ENCODE data around the gene WFDC1. TPM values are rescaled to one million over a fixed set of nuclear protein-coding genes. Genes with fewer than 3 reads are reported as not detected.

Gene WFDC1
- total RNA-seq, 2 experiments from 2014 or later: not detected

GRCh38 chr16:84277244-84277823 is 17.3 kb upstream of the WFDC1 start:
- POLR2A ChIA-PET: no interaction called here
- H3K36me3 Mint-ChIP-seq: no peaks in the 10 kb centered on the region
- H3K4me1 Mint-ChIP-seq (ENCODE audit: low read depth): no peaks in the 10 kb centered on the region
- intact Hi-C loops (cut with micrococcal nuclease): loop anchor here (1.0 to 10.0 kb wide), 3 partner anchors 229 to 450 kb away; no protein-coding TSS in a partner anchor
- H3K27ac Mint-ChIP-seq: no peak overlapping the region
- H3K9me3 Mint-ChIP-seq: no peaks in the 10 kb centered on the region
- peak; percentile 77 for DNase-seq
- H3K27me3 Mint-ChIP-seq: peaks cover 8% of the 10 kb centered on the region
- H3K4me3 Mint-ChIP-seq: no peak overlapping the region
- CTCF ChIA-PET: interaction anchor here (0.5 to 4.0 kb wide), 27 partner anchors 10 to 975 kb away, joined by 3 to 55 read pairs (median 4); partner anchors contain the start of gene MEAK7

GRCh38 chr16:84278333-84278732 is 16.3 kb upstream of the WFDC1 start:
- no peaks in the 10 kb centered on the region for H3K36me3 Mint-ChIP-seq
- DNase-seq: no peak
- no peaks in the 10 kb centered on the region for H3K9me3 Mint-ChIP-seq
- CTCF ChIA-PET: interaction anchor here (0.6 to 4.0 kb wide), 5 partner anchors 11 to 350 kb away, joined by 3 to 55 read pairs (median 28); partner anchors contain the start of gene MEAK7
- H3K4me1 Mint-ChIP-seq (ENCODE audit: low read depth): no peaks in the 10 kb centered on the region
- POLR2A ChIA-PET: no interaction called here
- H3K27me3 Mint-ChIP-seq: peaks cover 8% of the 10 kb centered on the region
- intact Hi-C loops (cut with micrococcal nuclease): loop anchor here (5.0 to 10.0 kb wide), 2 partner anchors 346 to 449 kb away; no protein-coding TSS in a partner anchor
- H3K4me3 Mint-ChIP-seq: no peak overlapping the region
- H3K27ac Mint-ChIP-seq: no peak overlapping the region

- DNase-seq: no peak
- H3K4me1 Mint-ChIP-seq (ENCODE audit: low read depth): no peaks in the 10 kb centered on the region
- H3K4me3 Mint-ChIP-seq: no peak overlapping the region
- H3K27ac Mint-ChIP-seq: no peak overlapping the region
- CTCF ChIA-PET: interaction anchor here (2.1 to 3.7 kb wide), 2 partner anchors 205 to 227 kb away, joined by 5 to 55 read pairs; partner anchors contain the start of gene MEAK7
- peaks cover 8% of the 10 kb centered on the region for H3K27me3 Mint-ChIP-seq
- no peaks in the 10 kb centered on the region for H3K36me3 Mint-ChIP-seq
- intact Hi-C loops (cut with micrococcal nuclease): loop anchor here (5.0 to 10.0 kb wide), 2 partner anchors 346 to 448 kb away; no protein-coding TSS in a partner anchor
- H3K9me3 Mint-ChIP-seq: no peaks in the 10 kb centered on the region
- POLR2A ChIA-PET: no interaction called here
Observed at GRCh38 chr16:84278968-84279367, 15.7 kb upstream of the WFDC1 start.

- ChIA-PET POLR2A (no interaction called here), CTCF (interaction anchor here (0.6 to 2.1 kb wide), 2 partner anchors 204 to 269 kb away, joined by 3 to 5 read pairs; no protein-coding TSS in a partner anchor)
- no peak overlapping the region for H3K4me3 Mint-ChIP-seq
Observed at GRCh38 chr16:84279881-84280280, 14.8 kb upstream of the WFDC1 start.

GRCh38 chr16:84281074-84281473 is 13.6 kb upstream of the WFDC1 start:
- Mint-ChIP-seq H3K9me3 (no peaks in the 10 kb centered on the region), H3K4me1 (ENCODE audit: low read depth) (no peaks in the 10 kb centered on the region)
- CTCF ChIA-PET: interaction anchor here (1.3 to 2.1 kb wide), 2 partner anchors 203 to 225 kb away, joined by 4 to 5 read pairs; no protein-coding TSS in a partner anchor

More at GRCh38 chr16:84279881-84280280, 14.8 kb upstream of the WFDC1 start:
- H3K4me1 Mint-ChIP-seq (ENCODE audit: low read depth): no peaks in the 10 kb centered on the region
- no peaks in the 10 kb centered on the region for H3K9me3 Mint-ChIP-seq
- no peak overlapping the region for H3K27ac Mint-ChIP-seq
- no peak for DNase-seq
- intact Hi-C loops (cut with micrococcal nuclease): loop anchor here (5.0 to 10.0 kb wide), 2 partner anchors 345 to 447 kb away; no protein-coding TSS in a partner anchor
- no peaks in the 10 kb centered on the region for H3K36me3 Mint-ChIP-seq
- peaks cover 8% of the 10 kb centered on the region for H3K27me3 Mint-ChIP-seq

GRCh38 chr16:84282533-84282932 is 12.1 kb upstream of the WFDC1 start:
- Mint-ChIP-seq H3K4me3 (no peak overlapping the region), H3K27me3 (peaks cover 8% of the 10 kb centered on the region), H3K36me3 (no peaks in the 10 kb centered on the region), H3K4me1 (ENCODE audit: low read depth) (no peaks in the 10 kb centered on the region), H3K27ac (no peak overlapping the region), H3K9me3 (no peaks in the 10 kb centered on the region)
- ChIA-PET POLR2A (no interaction called here), CTCF (interaction anchor here (1.3 kb wide), 1 partner anchor 224 kb away, joined by 4 read pairs; no protein-coding TSS in a partner anchor)
- DNase-seq: no peak
- intact Hi-C loops (cut with micrococcal nuclease): no loop called here

More at GRCh38 chr16:84281074-84281473, 13.6 kb upstream of the WFDC1 start:
- POLR2A ChIA-PET: no interaction called here
- Mint-ChIP-seq H3K36me3 (no peaks in the 10 kb centered on the region), H3K4me3 (no peak overlapping the region), H3K27ac (no peak overlapping the region), H3K27me3 (peaks cover 6% of the 10 kb centered on the region)
- intact Hi-C loops (cut with micrococcal nuclease): no loop called here
- no peak for DNase-seq

- intact Hi-C loops (cut with micrococcal nuclease): no loop called here
- Mint-ChIP-seq H3K4me3 (no peak overlapping the region), H3K27ac (no peak overlapping the region), H3K27me3 (peaks cover 11% of the 10 kb centered on the region), H3K36me3 (no peaks in the 10 kb centered on the region), H3K9me3 (no peaks in the 10 kb centered on the region), H3K4me1 (ENCODE audit: low read depth) (no peaks in the 10 kb centered on the region)
- DNase-seq: no peak
- ChIA-PET CTCF (interaction anchor here (1.1 kb wide), 1 partner anchor 10 kb away, joined by 3 read pairs; no protein-coding TSS in a partner anchor), POLR2A (no interaction called here)
Observed at GRCh38 chr16:84283314-84284153, 11.1 kb upstream of the WFDC1 start.

- POLR2A ChIA-PET: no interaction called here
- H3K9me3 Mint-ChIP-seq: no peaks in the 10 kb centered on the region
Observed at GRCh38 chr16:84284154-84284722, 10.4 kb upstream of the WFDC1 start.

GRCh38 chr16:84286578-84287240 is 8.0 kb upstream of the WFDC1 start:
- Mint-ChIP-seq H3K27me3 (peaks cover 22% of the 10 kb centered on the region), H3K36me3 (no peaks in the 10 kb centered on the region), H3K4me1 (ENCODE audit: low read depth) (no peaks in the 10 kb centered on the region), H3K27ac (no peak overlapping the region), H3K9me3 (no peaks in the 10 kb centered on the region), H3K4me3 (no peak overlapping the region)
- POLR2A ChIA-PET: no interaction called here
- intact Hi-C loops (cut with micrococcal nuclease): no loop called here
- CTCF ChIA-PET: no interaction called here
- no peak for DNase-seq

More at GRCh38 chr16:84284154-84284722, 10.4 kb upstream of the WFDC1 start:
- no peak for DNase-seq
- Mint-ChIP-seq H3K4me3 (no peak overlapping the region), H3K27me3 (peaks cover 15% of the 10 kb centered on the region), H3K4me1 (ENCODE audit: low read depth) (no peaks in the 10 kb centered on the region), H3K36me3 (no peaks in the 10 kb centered on the region), H3K27ac (no peak overlapping the region)
- CTCF ChIA-PET: interaction anchor here (1.1 kb wide), 1 partner anchor 11 kb away, joined by 3 read pairs; no protein-coding TSS in a partner anchor
- intact Hi-C loops (cut with micrococcal nuclease): no loop called here

GRCh38 chr16:84288902-84289301 is 5.8 kb upstream of the WFDC1 start:
- no peaks in the 10 kb centered on the region for H3K36me3 Mint-ChIP-seq
- ChIA-PET CTCF (interaction anchor here (1.3 kb wide), 1 partner anchor 12 kb away, joined by 5 read pairs; no protein-coding TSS in a partner anchor), POLR2A (no interaction called here)
- H3K4me3 Mint-ChIP-seq: no peak overlapping the region
- H3K9me3 Mint-ChIP-seq: no peaks in the 10 kb centered on the region
- H3K27me3 Mint-ChIP-seq: peaks cover 35% of the 10 kb centered on the region
- intact Hi-C loops (cut with micrococcal nuclease): no loop called here
- no peak for DNase-seq
- H3K4me1 Mint-ChIP-seq (ENCODE audit: low read depth): peaks cover under 1% of the 10 kb centered on the region
- no peak overlapping the region for H3K27ac Mint-ChIP-seq

GRCh38 chr16:84291226-84291625 is 3.5 kb upstream of the WFDC1 start:
- peaks cover 51% of the 10 kb centered on the region for H3K27me3 Mint-ChIP-seq
- H3K36me3 Mint-ChIP-seq: no peaks in the 10 kb centered on the region
- no peak for DNase-seq
- H3K9me3 Mint-ChIP-seq: no peaks in the 10 kb centered on the region
- intact Hi-C loops (cut with micrococcal nuclease): no loop called here
- H3K27ac Mint-ChIP-seq: no peak overlapping the region
- no peak overlapping the region for H3K4me3 Mint-ChIP-seq
- peaks cover 9% of the 10 kb centered on the region for H3K4me1 Mint-ChIP-seq (ENCODE audit: low read depth)
- ChIA-PET CTCF (interaction anchor here (1.1 kb wide), 1 partner anchor 14 kb away, joined by 4 read pairs; no protein-coding TSS in a partner anchor), POLR2A (no interaction called here)
